ENCODE data around the gene AJUBA. TPM values are rescaled to one million over a fixed set of nuclear protein-coding genes. Genes with fewer than 3 reads are reported as not detected.
A peak's percentile ranks its signal among the peaks of the same experiment; 100 is the strongest.

AJUBA gene
- 32.8 and 33.1 TPM in 2 replicates for total RNA-seq
- long read RNA-seq, full-length matches to known transcripts = 6 of 17 reads
- long read RNA-seq, partial matches to known transcripts = 11 of 17 reads
- long read RNA-seq, other reads (novel, unspliced or antisense) = 0 of 17 reads

DNA sequence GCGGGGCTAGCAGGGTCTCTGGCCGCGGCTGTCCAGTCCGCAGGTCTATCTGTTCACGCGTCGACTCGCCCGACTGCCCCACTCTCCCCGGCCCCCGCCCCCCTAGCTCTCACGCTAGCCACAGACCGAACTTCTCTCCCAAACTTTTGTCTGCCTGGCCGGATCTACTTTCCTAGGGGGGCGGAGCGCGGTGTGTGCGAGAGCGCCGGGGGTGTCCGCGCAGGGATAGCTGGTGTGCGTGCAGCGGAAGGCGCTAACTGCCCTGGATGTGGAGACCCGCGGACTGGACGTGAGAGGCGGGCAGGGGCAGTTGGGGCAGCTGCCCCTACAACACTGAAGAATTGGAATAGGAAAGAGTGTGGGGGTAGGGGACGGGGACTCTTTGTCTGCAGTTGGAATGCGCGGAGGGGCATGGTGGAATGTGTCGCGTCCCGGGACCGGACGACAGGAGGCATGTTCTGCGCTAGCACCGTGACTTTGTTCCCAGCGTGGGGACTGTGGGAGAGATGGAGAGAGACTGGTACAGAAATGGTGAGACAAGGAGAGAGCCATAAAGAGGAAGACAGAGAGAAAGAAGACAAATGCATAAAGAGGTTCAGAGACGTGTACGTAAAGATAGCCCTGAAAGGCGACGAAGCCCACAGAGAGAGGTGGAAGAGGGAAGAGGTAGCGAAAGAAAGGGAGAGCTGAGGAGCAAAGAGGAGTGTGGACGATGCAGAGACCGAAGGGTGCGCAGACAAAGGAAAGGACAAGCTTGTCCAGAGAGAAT is at the start of gene AJUBA:
TSS of gene AJUBA (minus strand) at position 75 of the 769 bp plus-strand sequence. CDS start 285 bp downstream, outside the sequence.
- no peaks in the 10 kb centered on the region for H3K36me3 Mint-ChIP-seq (ENCODE audit: low read depth)
- no peak within 1 kb of the TSS for H3K4me3 Mint-ChIP-seq
- peak; percentile 82 for DNase-seq (ENCODE audit: low read depth, low spot score)
- no peak within 1 kb of the TSS for H3K27ac Mint-ChIP-seq (ENCODE audit: unreplicated experiment)
- TF ChIP-seq, protein P1, sequence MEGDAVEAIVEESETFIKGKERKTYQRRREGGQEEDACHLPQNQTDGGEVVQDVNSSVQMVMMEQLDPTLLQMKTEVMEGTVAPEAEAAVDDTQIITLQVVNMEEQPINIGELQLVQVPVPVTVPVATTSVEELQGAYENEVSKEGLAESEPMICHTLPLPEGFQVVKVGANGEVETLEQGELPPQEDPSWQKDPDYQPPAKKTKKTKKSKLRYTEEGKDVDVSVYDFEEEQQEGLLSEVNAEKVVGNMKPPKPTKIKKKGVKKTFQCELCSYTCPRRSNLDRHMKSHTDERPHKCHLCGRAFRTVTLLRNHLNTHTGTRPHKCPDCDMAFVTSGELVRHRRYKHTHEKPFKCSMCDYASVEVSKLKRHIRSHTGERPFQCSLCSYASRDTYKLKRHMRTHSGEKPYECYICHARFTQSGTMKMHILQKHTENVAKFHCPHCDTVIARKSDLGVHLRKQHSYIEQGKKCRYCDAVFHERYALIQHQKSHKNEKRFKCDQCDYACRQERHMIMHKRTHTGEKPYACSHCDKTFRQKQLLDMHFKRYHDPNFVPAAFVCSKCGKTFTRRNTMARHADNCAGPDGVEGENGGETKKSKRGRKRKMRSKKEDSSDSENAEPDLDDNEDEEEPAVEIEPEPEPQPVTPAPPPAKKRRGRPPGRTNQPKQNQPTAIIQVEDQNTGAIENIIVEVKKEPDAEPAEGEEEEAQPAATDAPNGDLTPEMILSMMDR (conservative IDR thresholded peaks at IDR 0.05) = no peak
- peaks cover 26% of the 10 kb centered on the region for H3K4me1 Mint-ChIP-seq
- no peaks in the 10 kb centered on the region for H3K27me3 Mint-ChIP-seq (ENCODE audit: low read depth)
- H3K9me3 Mint-ChIP-seq = no peaks in the 10 kb centered on the region

DNA sequence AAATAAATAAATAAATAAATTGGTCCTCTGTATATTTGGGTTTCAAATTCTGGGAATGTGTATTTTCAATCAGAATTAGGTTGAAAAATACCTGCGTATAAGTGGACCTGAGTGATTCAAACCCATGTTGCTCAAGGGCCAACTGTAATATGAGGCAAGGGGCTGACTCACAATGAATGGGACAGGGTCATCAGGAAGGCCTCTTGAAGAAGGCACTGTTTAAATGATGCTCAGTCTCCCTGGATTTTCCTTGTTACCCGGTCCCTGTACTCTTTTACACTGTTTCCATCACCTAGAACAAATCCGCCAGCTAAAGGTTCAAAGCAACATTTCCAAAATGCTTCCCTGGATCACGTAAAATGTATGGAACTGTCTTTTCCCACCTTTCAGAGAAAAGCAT is 48.6 kb upstream of the AJUBA start:
- H3K9me3 Mint-ChIP-seq = no peaks in the 10 kb centered on the region
- H3K4me1 Mint-ChIP-seq = peaks cover 37% of the 10 kb centered on the region
- H3K27ac Mint-ChIP-seq (ENCODE audit: unreplicated experiment) = no peak overlapping the region
- DNase-seq (ENCODE audit: low read depth, low spot score) = no peak
- TF ChIP-seq, protein P1 (conservative IDR thresholded peaks at IDR 0.05) = no peak
- peak overlapping the region; percentile 54 for H3K4me3 Mint-ChIP-seq
- peaks cover 19% of the 10 kb centered on the region for H3K36me3 Mint-ChIP-seq (ENCODE audit: low read depth)
- no peaks in the 10 kb centered on the region for H3K27me3 Mint-ChIP-seq (ENCODE audit: low read depth)

DNA sequence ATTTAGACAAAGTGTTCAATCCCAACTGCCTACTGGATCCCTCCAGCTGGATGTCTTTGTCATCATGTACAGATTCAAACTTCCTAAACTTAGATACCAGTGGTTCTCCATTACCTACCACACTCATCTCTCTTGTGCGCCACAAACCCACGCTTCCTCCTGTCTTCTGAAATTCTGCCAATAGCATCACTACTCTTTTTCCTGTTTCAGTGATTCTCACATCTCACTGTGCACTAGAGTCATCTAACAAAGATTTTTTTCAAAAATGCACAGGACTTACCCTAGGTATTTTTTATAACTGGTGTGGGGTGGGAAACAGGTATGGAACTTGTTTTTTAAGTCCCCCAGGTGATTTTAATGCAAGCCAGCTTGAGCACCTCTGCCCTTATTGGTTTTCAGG is 46.4 kb upstream of the AJUBA start:
- H3K4me3 Mint-ChIP-seq = no peak overlapping the region
- H3K4me1 Mint-ChIP-seq = peaks cover 42% of the 10 kb centered on the region
- no peaks in the 10 kb centered on the region for H3K27me3 Mint-ChIP-seq (ENCODE audit: low read depth)
- H3K27ac Mint-ChIP-seq (ENCODE audit: unreplicated experiment) = no peak overlapping the region
- H3K36me3 Mint-ChIP-seq (ENCODE audit: low read depth) = peaks cover 23% of the 10 kb centered on the region
- DNase-seq (ENCODE audit: low read depth, low spot score) = no peak
- H3K9me3 Mint-ChIP-seq = no peaks in the 10 kb centered on the region
- TF ChIP-seq, protein P1 (conservative IDR thresholded peaks at IDR 0.05) = no peak

DNA sequence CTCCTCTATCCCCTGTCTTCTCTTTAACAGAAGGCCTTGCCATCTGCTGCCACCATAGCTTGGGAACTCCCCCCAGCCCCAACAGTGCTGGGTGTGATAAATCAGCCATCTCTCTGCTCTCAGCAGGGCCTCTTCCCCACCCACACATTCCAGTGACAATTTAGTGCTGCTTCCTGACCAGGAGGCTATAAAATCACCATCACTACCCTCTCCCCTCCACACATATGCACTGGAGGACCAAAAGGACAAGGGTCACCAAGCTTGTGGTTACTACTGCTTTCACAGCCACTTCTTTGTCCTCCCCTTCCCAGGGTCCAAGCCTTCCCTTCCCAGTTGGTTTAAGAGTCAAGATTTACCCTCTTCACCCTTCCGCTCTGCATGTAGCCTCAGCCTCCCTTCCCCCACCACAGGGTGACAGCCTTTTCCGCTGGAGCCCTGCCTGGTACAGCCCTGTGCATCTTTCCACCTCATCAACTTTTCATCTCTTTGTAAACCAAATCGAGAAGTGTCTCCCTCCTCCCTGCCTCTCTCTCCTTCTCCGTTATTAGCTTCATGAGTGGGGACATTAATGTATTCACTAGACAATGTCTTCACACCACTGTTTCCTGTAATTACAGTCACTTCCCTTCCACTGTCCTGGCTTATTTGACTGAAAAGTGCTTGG is 42.9 kb upstream of the AJUBA start:
- Mint-ChIP-seq H3K36me3 (ENCODE audit: low read depth) (peaks cover 12% of the 10 kb centered on the region), H3K4me3 (peak overlapping the region; percentile 9), H3K9me3 (no peaks in the 10 kb centered on the region), H3K4me1 (peaks cover 52% of the 10 kb centered on the region), H3K27me3 (ENCODE audit: low read depth) (no peaks in the 10 kb centered on the region), H3K27ac (ENCODE audit: unreplicated experiment) (peak overlapping the region; percentile 22)
- DNase-seq (ENCODE audit: low read depth, low spot score) = no peak
- TF ChIP-seq, protein P1 (conservative IDR thresholded peaks at IDR 0.05) = no peak

DNA sequence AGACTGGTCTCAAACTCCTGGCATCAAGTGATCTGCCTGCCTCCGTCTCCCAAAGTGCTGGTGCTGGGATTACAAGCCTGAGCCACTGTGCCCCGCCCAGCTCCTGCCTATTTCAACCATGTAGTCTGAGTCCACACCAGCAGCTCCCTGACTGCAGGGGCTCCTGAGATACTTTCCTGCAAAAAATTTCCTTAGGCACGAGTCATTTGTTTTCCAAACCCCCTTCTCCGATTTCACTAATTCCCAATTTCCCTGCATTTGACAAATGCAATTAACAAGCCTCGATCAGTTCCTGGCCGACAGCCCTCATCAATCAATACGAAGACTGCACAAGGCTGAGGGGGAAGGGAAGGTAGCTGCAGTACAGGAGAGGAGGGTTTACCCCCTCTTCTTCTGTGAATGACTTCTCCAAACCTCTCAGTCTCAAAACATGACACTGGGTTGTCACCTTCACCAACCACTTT is 42.3 kb upstream of the AJUBA start:
- H3K4me1 Mint-ChIP-seq = peaks cover 52% of the 10 kb centered on the region
- TF ChIP-seq, protein P1 (conservative IDR thresholded peaks at IDR 0.05) = no peak
- no peaks in the 10 kb centered on the region for H3K27me3 Mint-ChIP-seq (ENCODE audit: low read depth)
- peak overlapping the region; percentile 9 for H3K4me3 Mint-ChIP-seq
- peak overlapping the region; percentile 57 for H3K27ac Mint-ChIP-seq (ENCODE audit: unreplicated experiment)
- peaks cover 12% of the 10 kb centered on the region for H3K36me3 Mint-ChIP-seq (ENCODE audit: low read depth)
- H3K9me3 Mint-ChIP-seq = no peaks in the 10 kb centered on the region
- no peak for DNase-seq (ENCODE audit: low read depth, low spot score)

Data from neural crest cell (in vitro differentiated cells).